KMS-11 (cell line): ENCODE measurements around the gene TNRC6B.

Experiments used
- H2AFZ ChIP-seq: fragments of 200-600 bp; sonication (generic); 2 replicates; pipeline ENCODE4 v1.6.1; 2016; ENCODE audit warnings: antibody characterized with exemption, mixed run types, low read depth
- H3K27ac ChIP-seq: fragments of 200-600 bp; sonication (generic); 2 replicates; pipeline ENCODE4 v1.6.1; 2016; ENCODE audit warnings: mild to moderate bottlenecking, mixed run types
- H3K27me3 ChIP-seq: fragments of 200-600 bp; sonication (generic); 2 replicates; pipeline ENCODE4 v1.6.1; 2017; ENCODE audit warnings: mild to moderate bottlenecking, low read depth, mixed run types, moderate library complexity; ENCODE audit not compliant: insufficient read depth
- H3K36me3 ChIP-seq: fragments of 200-600 bp; sonication (generic); 2 replicates; pipeline ENCODE4 v1.6.1; 2017; ENCODE audit warnings: mild to moderate bottlenecking, mixed run types; ENCODE audit not compliant: insufficient read depth
- H3K4me1 ChIP-seq: fragments of 200-600 bp; sonication (generic); 2 replicates; pipeline ENCODE4 v1.6.1; 2016; ENCODE audit warnings: mild to moderate bottlenecking, low read depth, mixed run types; ENCODE audit not compliant: poor library complexity, severe bottlenecking
- H3K4me2 ChIP-seq: fragments of 200-600 bp; sonication (generic); 2 replicates; pipeline ENCODE4 v1.7.0; 2016; ENCODE audit warnings: mild to moderate bottlenecking, mixed run types
- H3K4me3 ChIP-seq: fragments of 200-600 bp; sonication (generic); IDR thresholded peaks from 2 replicates; pipeline ENCODE4 v1.6.1; 2017; ENCODE audit warnings: low read depth, low read length, mixed read lengths; ENCODE audit not compliant: insufficient read depth
- H3K79me2 ChIP-seq: fragments of 200-600 bp; sonication (generic); 2 replicates; pipeline ENCODE4 v1.6.1; 2016; ENCODE audit warnings: low read depth, mixed run types; ENCODE audit not compliant: insufficient read depth
- H3K9ac ChIP-seq: fragments of 200-600 bp; sonication (generic); 2 replicates; pipeline ENCODE4 v1.6.1; 2016; ENCODE audit warnings: mild to moderate bottlenecking, mixed run types
- H4K20me1 ChIP-seq: fragments of 200-600 bp; sonication (generic); 2 replicates; pipeline ENCODE4 v1.6.1; 2016; ENCODE audit warnings: mild to moderate bottlenecking, mixed run types; ENCODE audit not compliant: insufficient read depth
- TF ChIP-seq, protein P1 (sequence below): fragments of 200-600 bp; sonication (generic); conservative IDR thresholded peaks from 2 replicates; pipeline ENCODE4 v1.6.1; 2017; ENCODE audit warnings: low read depth, mild to moderate bottlenecking, antibody characterized with exemption, low read length, moderate library complexity, mixed read lengths

TNRC6B gene

DNA sequence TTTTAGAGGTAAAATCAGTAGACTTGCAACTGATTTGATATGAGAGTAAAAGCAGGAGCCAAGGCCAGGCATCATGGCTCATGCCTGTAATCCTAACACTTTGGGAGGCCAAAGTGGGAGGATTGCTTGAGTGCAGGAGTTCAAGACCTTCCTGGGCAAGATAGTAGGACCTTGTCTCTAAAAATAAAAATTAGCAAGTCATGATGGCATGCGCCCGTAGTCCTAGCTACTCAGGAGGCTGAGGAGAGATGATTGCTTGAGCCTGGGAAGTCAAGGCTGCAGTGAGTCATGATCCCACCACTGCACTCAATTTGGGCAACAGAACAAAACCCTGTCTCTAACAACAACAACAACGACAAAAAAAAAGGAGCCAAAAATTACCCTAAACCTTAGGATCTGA is 206.2 kb downstream of the TNRC6B start:
- Histone ChIP-seq H2AFZ (no peak overlapping the region), H3K4me1 (no peaks in the 10 kb centered on the region), H3K9ac (no peak overlapping the region), H3K36me3 (no peaks in the 10 kb centered on the region), H3K4me2 (no peak overlapping the region), H4K20me1 (no peaks in the 10 kb centered on the region), H3K4me3 (no peak overlapping the region), H3K27me3 (no peaks in the 10 kb centered on the region), H3K79me2 (no peaks in the 10 kb centered on the region), H3K27ac (no peak overlapping the region)
- TF ChIP-seq, protein P1, sequence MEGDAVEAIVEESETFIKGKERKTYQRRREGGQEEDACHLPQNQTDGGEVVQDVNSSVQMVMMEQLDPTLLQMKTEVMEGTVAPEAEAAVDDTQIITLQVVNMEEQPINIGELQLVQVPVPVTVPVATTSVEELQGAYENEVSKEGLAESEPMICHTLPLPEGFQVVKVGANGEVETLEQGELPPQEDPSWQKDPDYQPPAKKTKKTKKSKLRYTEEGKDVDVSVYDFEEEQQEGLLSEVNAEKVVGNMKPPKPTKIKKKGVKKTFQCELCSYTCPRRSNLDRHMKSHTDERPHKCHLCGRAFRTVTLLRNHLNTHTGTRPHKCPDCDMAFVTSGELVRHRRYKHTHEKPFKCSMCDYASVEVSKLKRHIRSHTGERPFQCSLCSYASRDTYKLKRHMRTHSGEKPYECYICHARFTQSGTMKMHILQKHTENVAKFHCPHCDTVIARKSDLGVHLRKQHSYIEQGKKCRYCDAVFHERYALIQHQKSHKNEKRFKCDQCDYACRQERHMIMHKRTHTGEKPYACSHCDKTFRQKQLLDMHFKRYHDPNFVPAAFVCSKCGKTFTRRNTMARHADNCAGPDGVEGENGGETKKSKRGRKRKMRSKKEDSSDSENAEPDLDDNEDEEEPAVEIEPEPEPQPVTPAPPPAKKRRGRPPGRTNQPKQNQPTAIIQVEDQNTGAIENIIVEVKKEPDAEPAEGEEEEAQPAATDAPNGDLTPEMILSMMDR = no peak

DNA sequence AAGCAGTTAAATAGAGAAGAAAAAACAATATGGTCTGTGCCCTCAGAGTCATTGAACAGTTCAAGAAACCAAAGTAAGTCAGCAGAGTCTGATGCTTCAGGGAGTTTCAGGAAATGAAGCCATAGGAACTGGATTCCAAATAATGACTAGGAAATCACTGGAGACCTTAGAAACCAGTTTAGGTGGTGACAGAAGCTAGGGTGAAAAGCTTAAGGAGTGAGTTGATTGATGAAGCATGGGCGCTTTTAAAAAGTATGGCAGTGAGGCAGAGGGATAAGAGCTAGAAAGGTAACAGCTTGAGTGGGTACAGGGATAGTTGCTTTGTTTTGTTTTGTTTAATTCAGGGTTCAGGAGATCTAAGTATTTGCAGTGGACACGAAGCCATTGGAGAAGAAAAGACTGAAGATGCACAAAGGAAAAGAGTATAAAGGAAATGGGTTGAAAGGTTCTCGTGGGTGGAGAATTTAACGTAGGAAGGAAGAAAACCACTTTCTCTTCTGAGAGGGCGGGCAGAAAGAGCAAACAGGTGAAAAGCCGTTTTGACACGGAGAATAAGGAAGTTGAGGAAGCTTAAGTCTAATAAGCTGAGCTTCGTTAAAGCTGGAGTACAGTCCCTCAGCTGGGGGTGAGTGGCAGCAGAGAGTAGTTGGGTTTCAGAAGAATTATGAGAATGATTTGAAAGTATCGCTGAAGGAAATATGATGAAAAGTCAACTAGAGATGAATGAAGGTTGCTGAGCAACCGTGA is 207.5 kb downstream of the TNRC6B start:
- Histone ChIP-seq H4K20me1 (no peaks in the 10 kb centered on the region), H3K4me2 (no peak overlapping the region), H3K4me3 (no peak overlapping the region), H3K4me1 (no peaks in the 10 kb centered on the region), H3K9ac (no peak overlapping the region), H3K27ac (no peak overlapping the region), H3K36me3 (no peaks in the 10 kb centered on the region), H3K79me2 (no peaks in the 10 kb centered on the region), H3K27me3 (no peaks in the 10 kb centered on the region), H2AFZ (no peak overlapping the region)
- TF ChIP-seq, protein P1 = no peak
